Spinal cord (tissue), 10 donors: ENCODE data around the gene GMPR2. TPM values are rescaled to one million over a fixed set of nuclear protein-coding genes. Genes with fewer than 3 reads are reported as not detected.

Source experiments
- DNase-seq, 6 donors: peaks; one replicate each; pipeline versions ENCODE4 v3.0.0 to v3.0.0-alpha.2; 2013 to 2015; ENCODE audit warnings: low spot score in 6 of 6, low read depth in 4 of 6
- H3K27ac ChIP-seq: one replicate; pipeline ENCODE4 v1.5.1; 2013; ENCODE audit warnings: low read depth, low read length, control low read depth
- H3K27me3 ChIP-seq: one replicate; pipeline ENCODE4 v1.6.1; 2013; ENCODE audit warnings: low read length; ENCODE audit not compliant: control insufficient read depth, insufficient read depth
- H3K36me3 ChIP-seq: one replicate; pipeline ENCODE4 v1.6.1; 2013; ENCODE audit warnings: low read length; ENCODE audit not compliant: control insufficient read depth, insufficient read depth
- H3K4me1 ChIP-seq: one replicate; pipeline ENCODE4 v1.6.1; 2013; ENCODE audit warnings: low read length; ENCODE audit not compliant: control insufficient read depth, insufficient read depth
- H3K4me3 ChIP-seq: one replicate; pipeline ENCODE4 v1.5.1; 2013; ENCODE audit warnings: low read depth, low read length, control low read depth
- H3K9me3 ChIP-seq: one replicate; pipeline ENCODE4 v1.6.1; 2013; ENCODE audit warnings: low read length; ENCODE audit not compliant: control insufficient read depth, insufficient read depth
- WGBS: methylation state at CpG from one replicate; pipeline ENCODE4 v1.1.5; 2013; ENCODE audit warnings: missing lambda C conversion rate; ENCODE audit not compliant: insufficient coverage; 5-methylcytosine and 5-hydroxymethylcytosine counted together
- long read RNA-seq, 4 donors: transcript quantifications; one replicate each; lab custom pipeline, GENCODE V29; 2026
- polyA plus RNA-seq, 2 donors: library from polyadenylated mRNA; unstranded; fragments of 120-200 nt; gene quantifications; one replicate each; pipeline ENCODE4 v1.2.1, GENCODE V29; 2013; ENCODE audit not compliant: insufficient read length in 2 of 2
- total RNA-seq, 2 donors: library from RNA; depleted of rRNA in 1 of 2; stranded (reverse); fragments of 120-200 nt in 1 of 2; fragments of >200 nt in 1 of 2; gene quantifications; one replicate each; pipeline versions ENCODE4 v1.2.3 to v1.2.4, GENCODE V29; 2013 to 2014
- donor health status: healthy.

Gene GMPR2
- total RNA-seq (10 to 100 TPM; 57.5 to 77.4 TPM), polyA plus RNA-seq (10 to 100 TPM; 84.0 to 96.9 TPM)
- long read RNA-seq, donor 1, transcript GMPR2-223 (10 exons, 1,893 nt): minor isoform, 5 of 70 reads
- long read RNA-seq, donor 1, transcript GMPR2-203 (10 exons, 1,652 nt): minor isoform, 6 of 70 reads
- long read RNA-seq, donor 1, transcript GMPR2-207 (2 exons, 469 nt): major isoform, 17 of 70 reads
- long read RNA-seq, donor 1, partial matches to known transcripts: 34 of 70 reads
- long read RNA-seq, donor 1, other reads (novel, unspliced or antisense): 0 of 70 reads
- long read RNA-seq, donor 2, transcript GMPR2-207 (2 exons, 469 nt): major isoform, 6 of 13 reads
- long read RNA-seq, donor 2, partial matches to known transcripts: 0 of 13 reads
- long read RNA-seq, donor 2, other reads (novel, unspliced or antisense): 0 of 13 reads
- long read RNA-seq, donor 3, transcript GMPR2-207 (2 exons, 469 nt): major isoform, 7 of 14 reads
- long read RNA-seq, donor 3, partial matches to known transcripts: 0 of 14 reads
- long read RNA-seq, donor 3, other reads (novel, unspliced or antisense): 0 of 14 reads
- long read RNA-seq, donor 4, transcript GMPR2-207 (2 exons, 469 nt): major isoform, 56 of 117 reads
- long read RNA-seq, donor 4, transcript GMPR2-202 (10 exons, 1,972 nt): minor isoform, 7 of 117 reads
- long read RNA-seq, donor 4, transcript GMPR2-203 (10 exons, 1,652 nt): minor isoform, 14 of 117 reads
- long read RNA-seq, donor 4, partial matches to known transcripts: 32 of 117 reads
- long read RNA-seq, donor 4, other reads (novel, unspliced or antisense): 0 of 117 reads

GRCh38 chr14:24232645-24233537 is at the start of gene GMPR2:
Gene GMPR2 (plus strand): TSS chr14:24232929. CDS start chr14:24233254, 325 bp downstream.
- Histone ChIP-seq H3K27ac (peak within 1 kb of the TSS; percentile 90), H3K36me3 (peaks cover 25% of the 10 kb centered on the region), H3K9me3 (no peaks in the 10 kb centered on the region), H3K4me3 (peak within 1 kb of the TSS; percentile 93), H3K27me3 (no peaks in the 10 kb centered on the region), H3K4me1 (peaks cover 19% of the 10 kb centered on the region)
- DNase-seq: no peak
- WGBS: 4% methylated on average over 27 of the region's 38 CpGs

GRCh38 chr14:24183014-24183481 is 49.7 kb upstream of the GMPR2 start:
- no peak overlapping the region for H3K4me3 ChIP-seq
- WGBS: 92% methylated on average over 9 of the region's 15 CpGs
- no peaks in the 10 kb centered on the region for H3K27me3 ChIP-seq
- H3K27ac ChIP-seq: no peak overlapping the region
- H3K36me3 ChIP-seq: peaks cover 95% of the 10 kb centered on the region
- no peak for DNase-seq
- H3K9me3 ChIP-seq: no peaks in the 10 kb centered on the region
- peaks cover 19% of the 10 kb centered on the region for H3K4me1 ChIP-seq

GRCh38 chr14:24184104-24184970 is 48.4 kb upstream of the GMPR2 start:
- DNase-seq: no peak
- peaks cover 87% of the 10 kb centered on the region for H3K36me3 ChIP-seq
- H3K4me1 ChIP-seq: peaks cover 31% of the 10 kb centered on the region
- no peaks in the 10 kb centered on the region for H3K27me3 ChIP-seq
- H3K9me3 ChIP-seq: no peaks in the 10 kb centered on the region
- 89% methylated on average over 16 of the region's 19 CpGs for WGBS
- H3K27ac ChIP-seq: no peak overlapping the region
- H3K4me3 ChIP-seq: no peak overlapping the region

- 97% methylated on average over 5 of the region's 7 CpGs for WGBS
- H3K4me3 ChIP-seq: no peak overlapping the region
- no peaks in the 10 kb centered on the region for H3K27me3 ChIP-seq
- peaks cover 85% of the 10 kb centered on the region for H3K36me3 ChIP-seq
- H3K4me1 ChIP-seq: peaks cover 28% of the 10 kb centered on the region
- no peak overlapping the region for H3K27ac ChIP-seq
- H3K9me3 ChIP-seq: no peaks in the 10 kb centered on the region
- no peak for DNase-seq
Measured at GRCh38 chr14:24185026-24185425, 47.7 kb upstream of the GMPR2 start.

GRCh38 chr14:24185741-24186140 is 47.0 kb upstream of the GMPR2 start:
- peaks cover 28% of the 10 kb centered on the region for H3K4me1 ChIP-seq
- H3K36me3 ChIP-seq: peaks cover 85% of the 10 kb centered on the region
- no peak for DNase-seq
- WGBS: 95% methylated on average over 11 of the region's 11 CpGs
- H3K27me3 ChIP-seq: no peaks in the 10 kb centered on the region
- no peak overlapping the region for H3K4me3 ChIP-seq
- H3K9me3 ChIP-seq: no peaks in the 10 kb centered on the region
- no peak overlapping the region for H3K27ac ChIP-seq

GRCh38 chr14:24186831-24187538 is 45.7 kb upstream of the GMPR2 start:
- Histone ChIP-seq H3K4me3 (no peak overlapping the region), H3K36me3 (peaks cover 78% of the 10 kb centered on the region)
- 86% methylated on average over 3 of the region's 10 CpGs for WGBS

GRCh38 chr14:24187539-24187915 is 45.2 kb upstream of the GMPR2 start:
- WGBS: 100% methylated on average over 1 of the region's 2 CpGs
- Histone ChIP-seq H3K36me3 (peaks cover 78% of the 10 kb centered on the region), H3K9me3 (no peaks in the 10 kb centered on the region), H3K4me3 (no peak overlapping the region), H3K4me1 (peaks cover 28% of the 10 kb centered on the region), H3K27me3 (no peaks in the 10 kb centered on the region), H3K27ac (no peak overlapping the region)
- DNase-seq: no peak

More at GRCh38 chr14:24186831-24187538, 45.7 kb upstream of the GMPR2 start:
- Histone ChIP-seq H3K27ac (no peak overlapping the region), H3K4me1 (peaks cover 28% of the 10 kb centered on the region), H3K9me3 (no peaks in the 10 kb centered on the region), H3K27me3 (no peaks in the 10 kb centered on the region)
- no peak for DNase-seq

GRCh38 chr14:24188251-24189058 is 44.3 kb upstream of the GMPR2 start, which contains the start of gene IPO4:
Gene IPO4 (minus strand): TSS chr14:24188816. CDS start chr14:24188787, 29 bp downstream.
- peak; percentile 81 to 99 (median 92) for DNase-seq
- WGBS: 0% methylated on average over 64 of the region's 65 CpGs
- peak within 1 kb of the TSS; percentile 29 for H3K27ac ChIP-seq
- H3K9me3 ChIP-seq: no peaks in the 10 kb centered on the region
- peaks cover 28% of the 10 kb centered on the region for H3K4me1 ChIP-seq
- peaks cover 77% of the 10 kb centered on the region for H3K36me3 ChIP-seq
- H3K27me3 ChIP-seq: no peaks in the 10 kb centered on the region
- peak within 1 kb of the TSS; percentile 79 for H3K4me3 ChIP-seq
